MCF 10A (cell line): ENCODE measurements around the gene ODAD3. TPM values are rescaled to one million over a fixed set of nuclear protein-coding genes. Genes with fewer than 3 reads are reported as not detected.
"Not testable (repeated sequence)": the region's sequence is repeated elsewhere in the genome, so short reads cannot be mapped to it uniquely, and the experiment has no call there.

Source experiments
- BruUV-seq: library from RNA; stranded (reverse); fragments of 400-500 nt; replicated peaks from 2 replicates; lab custom pipeline; 2021; lab: Mats Ljungman, UMichigan
- CTCF ChIA-PET: fragments of 300-600 bp; sonication (Branson Sonifier 250); formaldehyde crosslinking; extraction: SDS; loops from one replicate; lab custom pipeline; 2021; ENCODE audit warnings: antibody characterized with exemption, inconsistent platforms; lab: Yijun Ruan, JAX
- POLR2A ChIA-PET: fragments of 300-600, 350-650 bp; sonication (Branson Sonifier 250); formaldehyde crosslinking; extraction: SDS; loops from one replicate; lab custom pipeline; 2020; ENCODE audit warnings: antibody characterized with exemption, inconsistent platforms; lab: Yijun Ruan, JAX
- DNase-seq: peaks from one replicate; pipeline ENCODE4 v3.0.0-alpha.2; 2018; ENCODE audit not compliant: unreplicated experiment
- H3K27ac Mint-ChIP-seq: one replicate; pipeline ENCODE4 v1.8.0; 2022; ENCODE audit warnings: mild to moderate bottlenecking, low read depth, mixed read lengths; ENCODE audit not compliant: unreplicated experiment
- H3K27me3 Mint-ChIP-seq: one replicate; pipeline ENCODE4 v1.8.0; 2022; ENCODE audit warnings: mixed read lengths; ENCODE audit not compliant: insufficient read depth, unreplicated experiment
- H3K36me3 Mint-ChIP-seq: one replicate; pipeline ENCODE4 v1.8.0; 2022; ENCODE audit warnings: mild to moderate bottlenecking, moderate library complexity, mixed read lengths; ENCODE audit not compliant: insufficient read depth, unreplicated experiment
- H3K4me1 Mint-ChIP-seq: one replicate; pipeline ENCODE4 v1.8.0; 2022; ENCODE audit warnings: mixed read lengths; ENCODE audit not compliant: insufficient read depth, unreplicated experiment
- H3K4me3 Mint-ChIP-seq: one replicate; pipeline ENCODE4 v1.8.0; 2022; ENCODE audit warnings: mild to moderate bottlenecking, moderate library complexity, mixed read lengths; ENCODE audit not compliant: unreplicated experiment
- H3K9me3 Mint-ChIP-seq: one replicate; pipeline ENCODE4 v1.8.0; 2022; ENCODE audit warnings: mixed read lengths; ENCODE audit not compliant: unreplicated experiment
- CTCF ChIP-seq: fragments of 200-600 bp; IDR thresholded peaks from one replicate; pipeline ENCODE4 v1.8.0; 2022; ENCODE audit warnings: antibody characterized with exemption, mild to moderate bottlenecking; ENCODE audit not compliant: unreplicated experiment
- intact Hi-C: fragments of 100-400 bp; cut with micrococcal nuclease; formaldehyde crosslinking; loops from 2 replicates; pipeline ENCODE4 v1.14.1; 2022
- total RNA-seq: library from RNA; stranded (reverse); gene quantifications from 2 replicates; pipeline ENCODE4 v1.2.3, GENCODE V29; 2022

The ODAD3 gene
- total RNA-seq, 1 experiment from 2014 or later: 0.30 TPM

GRCh38 chr19:11408591-11408990 is 26.3 kb downstream of the ODAD3 start:
- POLR2A ChIA-PET: no interaction called here
- Mint-ChIP-seq H3K4me1 (no peaks in the 10 kb centered on the region), H3K4me3 (no peak overlapping the region), H3K9me3 (no peaks in the 10 kb centered on the region), H3K27ac (no peak overlapping the region), H3K36me3 (no peaks in the 10 kb centered on the region), H3K27me3 (no peaks in the 10 kb centered on the region)
- intact Hi-C loops: no loop called here
- no TSS peak for BruUV-seq
- TF ChIP-seq CTCF: no peak
- CTCF ChIA-PET: no interaction called here
- DNase-seq: no peak

- H3K4me1 Mint-ChIP-seq, H3K4me3 Mint-ChIP-seq, H3K36me3 Mint-ChIP-seq, H3K27me3 Mint-ChIP-seq, H3K9me3 Mint-ChIP-seq, H3K27ac Mint-ChIP-seq, BruUV-seq, intact Hi-C loops: not testable (repeated sequence)
- DNase-seq: peak; percentile 32
- ChIA-PET CTCF (interaction anchor here (0.6 to 1.6 kb wide), 7 partner anchors 10 to 125 kb away, joined by 3 to 13 read pairs (median 3); partner anchors contain the start of gene RGL3), POLR2A (interaction anchor here (0.8 to 0.9 kb wide), 2 partner anchors 25 to 29 kb away, joined by 3 read pairs; partner anchors contain the start of gene PRKCSH)
Observed at GRCh38 chr19:11406703-11407236, 28.2 kb downstream of the ODAD3 start.

- DNase-seq: peak; percentile 49
- intact Hi-C loops: no loop called here
- no peak overlapping the region for H3K27ac Mint-ChIP-seq
- no peaks in the 10 kb centered on the region for H3K4me1 Mint-ChIP-seq
- no peaks in the 10 kb centered on the region for H3K9me3 Mint-ChIP-seq
- no peaks in the 10 kb centered on the region for H3K36me3 Mint-ChIP-seq
- no TSS peak for BruUV-seq
- CTCF ChIA-PET: interaction anchor here (0.5 to 1.6 kb wide), 8 partner anchors 12 to 162 kb away, joined by 3 to 13 read pairs (median 4); partner anchors contain the start of gene TSPAN16
- POLR2A ChIA-PET: interaction anchor here (0.6 to 0.9 kb wide), 3 partner anchors 24 to 578 kb away, joined by 3 read pairs; partner anchors contain the start of gene PRKCSH
- no peaks in the 10 kb centered on the region for H3K27me3 Mint-ChIP-seq
- H3K4me3 Mint-ChIP-seq: peak overlapping the region; percentile 41
- peak; percentile 40 for TF ChIP-seq CTCF
Observed at GRCh38 chr19:11405846-11406643, 28.9 kb downstream of the ODAD3 start.

GRCh38 chr19:11404588-11405222 is 30.2 kb downstream of the ODAD3 start:
- Mint-ChIP-seq H3K27me3 (no peaks in the 10 kb centered on the region), H3K27ac (no peak overlapping the region)
- CTCF ChIA-PET: interaction anchor here (1.0 kb wide), 1 partner anchor 22 kb away, joined by 3 read pairs; no protein-coding TSS in a partner anchor

More at GRCh38 chr19:11404588-11405222, 30.2 kb downstream of the ODAD3 start:
- no peak for TF ChIP-seq CTCF
- Mint-ChIP-seq H3K4me1 (no peaks in the 10 kb centered on the region), H3K9me3 (no peaks in the 10 kb centered on the region), H3K36me3 (no peaks in the 10 kb centered on the region), H3K4me3 (no peak overlapping the region)
- intact Hi-C loops: no loop called here
- no TSS peak for BruUV-seq
- DNase-seq: no peak
- POLR2A ChIA-PET: no interaction called here
